ENCODE measurements around the gene MAOB.
"Not testable (repeated sequence)": the region's sequence is repeated elsewhere in the genome, so short reads cannot be mapped to it uniquely, and the experiment has no call there.

MAOB gene

GRCh38 chrX:43882294-43882681, at the start of gene MAOB:
TSS of gene MAOB (minus strand) at chrX:43882450. CDS start at chrX:43882299, 151 bp downstream.
- peak; percentile 24 for DNase-seq (ENCODE audit: low spot score)

GRCh38 chrX:43922032-43922431, 39.8 kb upstream of the MAOB start:
- DNase-seq (ENCODE audit: low spot score) = not testable (repeated sequence)

GRCh38 chrX:43910772-43911171, 28.5 kb upstream of the MAOB start:
- DNase-seq (ENCODE audit: low spot score) = not testable (repeated sequence)

GRCh38 chrX:43910012-43910411, 27.8 kb upstream of the MAOB start:
- DNase-seq (ENCODE audit: low spot score) = no peak

GRCh38 chrX:43909141-43909540, 26.9 kb upstream of the MAOB start:
- no peak for DNase-seq (ENCODE audit: low spot score)

- peak; percentile 50 for DNase-seq (ENCODE audit: low spot score)
Observed at GRCh38 chrX:43899878-43900815, 17.9 kb upstream of the MAOB start.

GRCh38 chrX:43898406-43899035, 16.3 kb upstream of the MAOB start:
- no peak for DNase-seq (ENCODE audit: low spot score)

GRCh38 chrX:43897290-43897689, 15.0 kb upstream of the MAOB start:
- no peak for DNase-seq (ENCODE audit: low spot score)

- no peak for DNase-seq (ENCODE audit: low spot score)
Observed at GRCh38 chrX:43892336-43892870, 10.2 kb upstream of the MAOB start.

- DNase-seq (ENCODE audit: low spot score) = no peak
Observed at GRCh38 chrX:43885617-43886016, 3.4 kb upstream of the MAOB start.

- no peak for DNase-seq (ENCODE audit: low spot score)
Observed at GRCh38 chrX:43881410-43882293, 598 bp downstream of the MAOB start.

GRCh38 chrX:43880425-43880824, 1.8 kb downstream of the MAOB start:
- DNase-seq (ENCODE audit: low spot score) = no peak

- DNase-seq (ENCODE audit: low spot score) = no peak
Observed at GRCh38 chrX:43878906-43879526, 3.2 kb downstream of the MAOB start.

- no peak for DNase-seq (ENCODE audit: low spot score)
Observed at GRCh38 chrX:43876680-43877079, 5.6 kb downstream of the MAOB start.

GRCh38 chrX:43870758-43871419, 11.4 kb downstream of the MAOB start:
- DNase-seq (ENCODE audit: low spot score) = no peak

GRCh38 chrX:43870011-43870410, 12.2 kb downstream of the MAOB start:
- no peak for DNase-seq (ENCODE audit: low spot score)

GRCh38 chrX:43868791-43869190, 13.5 kb downstream of the MAOB start:
- no peak for DNase-seq (ENCODE audit: low spot score)

- DNase-seq (ENCODE audit: low spot score) = no peak
Observed at GRCh38 chrX:43866423-43866822, 15.8 kb downstream of the MAOB start.

GRCh38 chrX:43865791-43866190, 16.5 kb downstream of the MAOB start:
- DNase-seq (ENCODE audit: low spot score) = no peak

GRCh38 chrX:43862434-43862833, 19.8 kb downstream of the MAOB start:
- DNase-seq (ENCODE audit: low spot score) = no peak

- DNase-seq (ENCODE audit: low spot score) = no peak
Observed at GRCh38 chrX:43861750-43862149, 20.5 kb downstream of the MAOB start.

Data from putamen (tissue), 1 donor.